Measurements from ENCODE around the gene SIAH2. TPM values are rescaled to one million over a fixed set of nuclear protein-coding genes. Genes with fewer than 3 reads are reported as not detected.
A peak's percentile ranks its signal among the peaks of the same experiment; 100 is the strongest.

SIAH2 gene
- total RNA-seq, 4 donors from 2014 or later: 17.8 to 29.0 (median 20.4) TPM

GRCh38 chr3:150762662-150763121 is 277 bp downstream of the SIAH2 start:
- no peaks in the 10 kb centered on the region for H3K27me3 ChIP-seq
- peak overlapping the region; percentile 91 to 97 (median 94) for H3K27ac ChIP-seq
- no peaks in the 10 kb centered on the region for H3K36me3 ChIP-seq
- peak overlapping the region; percentile 38 to 73 (median 41) for H3K4me3 ChIP-seq (replicated peaks in 1 of 3)
- 0% methylated on average over 5 of the region's 76 CpGs; no CpG with 5 or more reads in 1 of the 2 donors for WGBS, 2 donors
- H3K4me1 ChIP-seq: peaks cover 21 to 26% of the 10 kb centered on the region in 2 donors
- intact Hi-C loops (cut with DNase I): loop anchor here (10.0 kb wide), 1 partner anchor 218 kb away; the partner anchor contains the start of genes EIF2A and SERP1
- no peak for TF ChIP-seq POLR2A (IDR thresholded peaks at IDR 0.05)
- no peak for TF ChIP-seq CTCF (IDR thresholded peaks at IDR 0.05)
- no peak for DNase-seq
- no peaks in the 10 kb centered on the region for H3K9me3 ChIP-seq

GRCh38 chr3:150761831-150762661 is 923 bp downstream of the SIAH2 start:
- Histone ChIP-seq H3K4me1 (peaks cover 21 to 26% of the 10 kb centered on the region in 2 donors), H3K9me3 (no peaks in the 10 kb centered on the region), H3K36me3 (no peaks in the 10 kb centered on the region), H3K4me3 (replicated peaks in 1 of 3) (peak overlapping the region; percentile 38 to 73 (median 41)), H3K27ac (peak overlapping the region; percentile 30 to 97 (median 91)), H3K27me3 (no peaks in the 10 kb centered on the region)
- TF ChIP-seq POLR2A (IDR thresholded peaks at IDR 0.05) (peak in 1 of 2 donors; percentile 72), CTCF (IDR thresholded peaks at IDR 0.05) (no peak)
- intact Hi-C loops (cut with DNase I): loop anchor here (10.0 kb wide), 1 partner anchor 217 kb away; the partner anchor contains the start of genes EIF2A and SERP1
- peak; percentile 60 to 61 for DNase-seq
- 0 to 1% methylated on average over 33 to 41 of the region's 48 CpGs for WGBS, 2 donors

GRCh38 chr3:150760431-150761200 is 2.4 kb downstream of the SIAH2 start:
- Histone ChIP-seq H3K27me3 (no peaks in the 10 kb centered on the region), H3K36me3 (no peaks in the 10 kb centered on the region), H3K4me1 (peaks cover 20% of the 10 kb centered on the region in 2 donors), H3K27ac (no peak overlapping the region), H3K9me3 (no peaks in the 10 kb centered on the region), H3K4me3 (replicated peaks in 1 of 3) (no peak overlapping the region)
- intact Hi-C loops (cut with DNase I): loop anchor here (10.0 kb wide), 1 partner anchor 216 kb away; the partner anchor contains the start of genes EIF2A and SERP1
- no peak for TF ChIP-seq POLR2A (IDR thresholded peaks at IDR 0.05)
- TF ChIP-seq CTCF (IDR thresholded peaks at IDR 0.05): no peak
- 72 to 74% methylated on average over 6 of the region's 6 CpGs for WGBS, 2 donors
- DNase-seq: no peak

GRCh38 chr3:150759947-150760346 is 3.0 kb downstream of the SIAH2 start:
- Histone ChIP-seq H3K27me3 (no peaks in the 10 kb centered on the region), H3K9me3 (no peaks in the 10 kb centered on the region), H3K27ac (no peak overlapping the region), H3K4me1 (peaks cover 17 to 18% of the 10 kb centered on the region in 2 donors), H3K36me3 (no peaks in the 10 kb centered on the region), H3K4me3 (replicated peaks in 1 of 3) (no peak overlapping the region)
- WGBS, 2 donors: 76 to 94% methylated on average over 2 of the region's 2 CpGs
- intact Hi-C loops (cut with DNase I): loop anchor here (10.0 kb wide), 1 partner anchor 215 kb away; the partner anchor contains the start of genes EIF2A and SERP1
- DNase-seq: no peak
- no peak for TF ChIP-seq POLR2A (IDR thresholded peaks at IDR 0.05)
- TF ChIP-seq CTCF (IDR thresholded peaks at IDR 0.05): no peak

Data from thyroid gland (tissue), 4 donors.